ENCODE data around the gene SUGCT.

DNA sequence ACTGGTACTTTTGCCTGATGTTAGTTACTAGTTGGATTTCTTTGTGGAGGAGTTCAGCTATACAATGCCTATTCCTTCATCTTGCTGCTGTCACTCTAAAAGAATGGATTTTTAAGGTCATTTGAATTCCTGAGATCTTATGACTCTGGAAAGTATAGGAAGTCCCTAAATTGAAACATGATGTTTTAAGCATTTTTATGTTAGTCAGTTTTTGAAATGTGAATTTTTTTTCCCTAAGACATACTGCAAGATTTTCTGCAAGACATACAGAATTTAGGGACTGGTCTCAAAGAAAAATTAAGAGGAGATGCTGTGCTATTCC is 355.8 kb downstream of the SUGCT start:
- TF ChIP-seq, protein P1, sequence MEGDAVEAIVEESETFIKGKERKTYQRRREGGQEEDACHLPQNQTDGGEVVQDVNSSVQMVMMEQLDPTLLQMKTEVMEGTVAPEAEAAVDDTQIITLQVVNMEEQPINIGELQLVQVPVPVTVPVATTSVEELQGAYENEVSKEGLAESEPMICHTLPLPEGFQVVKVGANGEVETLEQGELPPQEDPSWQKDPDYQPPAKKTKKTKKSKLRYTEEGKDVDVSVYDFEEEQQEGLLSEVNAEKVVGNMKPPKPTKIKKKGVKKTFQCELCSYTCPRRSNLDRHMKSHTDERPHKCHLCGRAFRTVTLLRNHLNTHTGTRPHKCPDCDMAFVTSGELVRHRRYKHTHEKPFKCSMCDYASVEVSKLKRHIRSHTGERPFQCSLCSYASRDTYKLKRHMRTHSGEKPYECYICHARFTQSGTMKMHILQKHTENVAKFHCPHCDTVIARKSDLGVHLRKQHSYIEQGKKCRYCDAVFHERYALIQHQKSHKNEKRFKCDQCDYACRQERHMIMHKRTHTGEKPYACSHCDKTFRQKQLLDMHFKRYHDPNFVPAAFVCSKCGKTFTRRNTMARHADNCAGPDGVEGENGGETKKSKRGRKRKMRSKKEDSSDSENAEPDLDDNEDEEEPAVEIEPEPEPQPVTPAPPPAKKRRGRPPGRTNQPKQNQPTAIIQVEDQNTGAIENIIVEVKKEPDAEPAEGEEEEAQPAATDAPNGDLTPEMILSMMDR (IDR thresholded peaks at IDR 0.05; ENCODE audit: borderline replicate concordance, extremely low read depth, low read length, poor library complexity, severe bottlenecking), result no peak
- TF ChIP-seq EZH2 (IDR thresholded peaks at IDR 0.05; ENCODE audit: borderline replicate concordance, low read depth, low read length, severe bottlenecking), result no peak

Data from DND-41 (cell line).